HepG2 (cell line): ENCODE data around the gene INF2. TPM values are rescaled to one million over a fixed set of nuclear protein-coding genes. Genes with fewer than 3 reads are reported as not detected.
A peak's percentile ranks its signal among the peaks of the same experiment; 100 is the strongest.

Source experiments
- DPF2 ChIP-seq: sonication (generic); formaldehyde crosslinking; IDR thresholded peaks from 2 replicates; pipeline ENCODE4 v1.4.0; 2020; ENCODE audit warnings: mild to moderate bottlenecking, low read depth, missing genetic modification reagents, borderline replicate concordance
- DR1 ChIP-seq: sonication (generic); formaldehyde crosslinking; IDR thresholded peaks from 2 replicates; pipeline ENCODE4 v1.8.0; 2021; ENCODE audit warnings: mild to moderate bottlenecking, missing genetic modification reagents, inconsistent platforms
- GABPB1 ChIP-seq: IDR thresholded peaks from 2 replicates; pipeline ENCODE4 v1.6.1; 2016; ENCODE audit warnings: mild to moderate bottlenecking, missing genetic modification reagents, moderate library complexity, missing compliant biosample characterization
- GMEB1 ChIP-seq: sonication (generic); formaldehyde crosslinking; IDR thresholded peaks from 2 replicates; pipeline ENCODE4 v1.5.1; 2020; ENCODE audit warnings: missing genetic modification reagents, mild to moderate bottlenecking, borderline replicate concordance
- MIXL1 ChIP-seq: IDR thresholded peaks from 2 replicates; pipeline ENCODE4 v1.6.1; 2016
- PHB2 ChIP-seq: fragments of 450-650 bp; IDR thresholded peaks from 2 replicates; pipeline ENCODE4 v1.6.1; 2018; ENCODE audit not compliant: partially characterized antibody
- SATB2 ChIP-seq: sonication (generic); formaldehyde crosslinking; IDR thresholded peaks from 2 replicates; pipeline ENCODE4 v1.5.0; 2020; ENCODE audit warnings: missing genetic modification reagents
- SMC3 ChIP-seq: IDR thresholded peaks from 2 replicates; pipeline ENCODE4 v1.6.1; 2011; ENCODE audit warnings: low read length, improper control_type of control experiment
- ZNF407 ChIP-seq: sonication (generic); formaldehyde crosslinking; IDR thresholded peaks from one replicate; pipeline ENCODE4 v1.5.1; 2020; ENCODE audit warnings: mild to moderate bottlenecking, missing genetic modification reagents; ENCODE audit errors: not compliant biosample characterization
- polyA plus RNA-seq, 8 experiments: library from polyadenylated mRNA; depleted of rRNA in 3 of 8; stranded (reverse) in 7 of 8; unstranded in 1 of 8; fragments of >200 nt; fragmentation: Illumina TruSeq in 4 of 8; extraction: Trizol in 4 of 8; gene quantifications; 2 replicates each; pipeline versions ENCODE4 v1.2.1 to v1.2.3, GENCODE V29; 2011 to 2016; ENCODE audit warnings: low read depth in 4 of 8, missing spikeins in 1 of 8, mixed read lengths in 1 of 8; ENCODE audit not compliant: insufficient read depth in 1 of 8
- total RNA-seq, 5 experiments: library from RNA; depleted of rRNA; stranded (reverse); fragments of >200 nt; fragmentation: Illumina TruSeq; extraction: Trizol; gene quantifications; 2 replicates each; pipeline ENCODE4 v1.2.3, GENCODE V29; 2016; ENCODE audit warnings: low read depth in 1 of 5
- TF ChIP-seq, protein P1 (sequence below): sonication (generic); formaldehyde crosslinking; IDR thresholded peaks from 2 replicates; pipeline ENCODE4 v1.8.0; 2022; ENCODE audit warnings: mild to moderate bottlenecking, missing genetic modification reagents; ENCODE audit not compliant: insufficient replicate concordance
- TF ChIP-seq, protein P2 (sequence below): sonication (generic); formaldehyde crosslinking; IDR thresholded peaks from 2 replicates; pipeline ENCODE4 v1.9.0; 2021; ENCODE audit warnings: missing genetic modification reagents, borderline replicate concordance

Gene INF2
- total and polyA plus RNA-seq, 2 of the 13 experiments (the other 11 are each of a cell fraction or from before 2014, with no cell fraction given): 16.4 to 26.4 TPM

DNA sequence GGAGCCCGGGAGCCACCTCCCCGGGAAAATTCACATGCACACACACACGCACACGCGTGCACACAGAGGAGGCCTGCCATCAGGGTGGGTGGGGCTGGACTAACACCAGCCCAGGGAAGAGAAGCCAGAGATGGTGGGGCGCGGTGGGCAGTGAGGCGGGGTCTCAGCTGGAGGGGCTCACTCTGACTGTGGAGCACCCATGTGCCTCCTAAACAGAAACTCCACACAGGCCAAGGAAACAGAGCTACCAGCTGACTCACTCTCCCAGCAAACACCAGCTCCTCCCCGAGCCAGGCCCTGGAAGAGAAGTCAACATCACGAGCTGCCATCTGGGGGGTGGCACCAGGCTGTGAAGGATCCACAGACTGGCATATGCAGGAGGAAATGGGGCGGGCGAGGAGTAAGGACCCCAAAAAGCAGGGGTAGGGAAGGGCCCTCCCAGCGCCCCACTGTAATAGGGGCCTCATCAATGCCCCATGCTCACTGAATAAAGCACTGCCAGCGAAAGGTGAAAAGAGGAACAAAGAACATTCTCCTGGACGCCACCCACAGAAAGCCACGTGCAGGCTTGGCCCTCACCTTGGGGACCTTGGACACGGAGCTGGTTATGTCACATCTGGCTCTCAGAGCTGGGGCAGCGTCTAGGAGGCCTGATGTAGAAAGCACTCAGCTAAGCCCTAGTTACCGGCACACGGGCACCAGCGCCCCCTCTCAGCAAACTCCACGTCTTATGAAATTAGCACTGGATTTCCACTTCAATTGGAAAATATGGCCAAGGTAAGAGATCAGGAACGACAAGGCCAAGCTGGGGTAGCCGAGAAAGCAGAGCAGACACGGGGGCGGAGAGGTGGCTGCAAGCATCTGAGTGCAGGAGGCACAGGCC lies 8.4 kb upstream of the INF2 start (continued):
- TF ChIP-seq DPF2 (CRISPR knock-in tag): no peak
- no peak for TF ChIP-seq DR1 (CRISPR knock-in tag)
- TF ChIP-seq SATB2 (CRISPR knock-in tag): no peak
- TF ChIP-seq, protein P1, sequence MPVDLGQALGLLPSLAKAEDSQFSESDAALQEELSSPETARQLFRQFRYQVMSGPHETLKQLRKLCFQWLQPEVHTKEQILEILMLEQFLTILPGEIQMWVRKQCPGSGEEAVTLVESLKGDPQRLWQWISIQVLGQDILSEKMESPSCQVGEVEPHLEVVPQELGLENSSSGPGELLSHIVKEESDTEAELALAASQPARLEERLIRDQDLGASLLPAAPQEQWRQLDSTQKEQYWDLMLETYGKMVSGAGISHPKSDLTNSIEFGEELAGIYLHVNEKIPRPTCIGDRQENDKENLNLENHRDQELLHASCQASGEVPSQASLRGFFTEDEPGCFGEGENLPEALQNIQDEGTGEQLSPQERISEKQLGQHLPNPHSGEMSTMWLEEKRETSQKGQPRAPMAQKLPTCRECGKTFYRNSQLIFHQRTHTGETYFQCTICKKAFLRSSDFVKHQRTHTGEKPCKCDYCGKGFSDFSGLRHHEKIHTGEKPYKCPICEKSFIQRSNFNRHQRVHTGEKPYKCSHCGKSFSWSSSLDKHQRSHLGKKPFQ (CRISPR knock-in tag): peak; percentile 65
- TF ChIP-seq MIXL1 (CRISPR knock-in tag): 0 out of 2 replicates have a peak, but pooled peaks have one; percentile 12
- no peak for TF ChIP-seq ZNF407
- 0 out of 2 replicates have a peak, but pooled peaks have one; percentile 30 for TF ChIP-seq SMC3
- no peak for TF ChIP-seq PHB2
- TF ChIP-seq, protein P2, sequence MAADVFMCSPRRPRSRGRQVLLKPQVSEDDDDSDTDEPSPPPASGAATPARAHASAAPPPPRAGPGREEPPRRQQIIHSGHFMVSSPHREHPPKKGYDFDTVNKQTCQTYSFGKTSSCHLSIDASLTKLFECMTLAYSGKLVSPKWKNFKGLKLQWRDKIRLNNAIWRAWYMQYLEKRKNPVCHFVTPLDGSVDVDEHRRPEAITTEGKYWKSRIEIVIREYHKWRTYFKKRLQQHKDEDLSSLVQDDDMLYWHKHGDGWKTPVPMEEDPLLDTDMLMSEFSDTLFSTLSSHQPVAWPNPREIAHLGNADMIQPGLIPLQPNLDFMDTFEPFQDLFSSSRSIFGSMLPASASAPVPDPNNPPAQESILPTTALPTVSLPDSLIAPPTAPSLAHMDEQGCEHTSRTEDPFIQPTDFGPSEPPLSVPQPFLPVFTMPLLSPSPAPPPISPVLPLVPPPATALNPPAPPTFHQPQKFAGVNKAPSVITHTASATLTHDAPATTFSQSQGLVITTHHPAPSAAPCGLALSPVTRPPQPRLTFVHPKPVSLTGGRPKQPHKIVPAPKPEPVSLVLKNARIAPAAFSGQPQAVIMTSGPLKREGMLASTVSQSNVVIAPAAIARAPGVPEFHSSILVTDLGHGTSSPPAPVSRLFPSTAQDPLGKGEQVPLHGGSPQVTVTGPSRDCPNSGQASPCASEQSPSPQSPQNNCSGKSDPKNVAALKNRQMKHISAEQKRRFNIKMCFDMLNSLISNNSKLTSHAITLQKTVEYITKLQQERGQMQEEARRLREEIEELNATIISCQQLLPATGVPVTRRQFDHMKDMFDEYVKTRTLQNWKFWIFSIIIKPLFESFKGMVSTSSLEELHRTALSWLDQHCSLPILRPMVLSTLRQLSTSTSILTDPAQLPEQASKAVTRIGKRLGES (CRISPR knock-in tag): no peak
- no peak for TF ChIP-seq GABPB1 (CRISPR knock-in tag)
- no peak for TF ChIP-seq GMEB1
